HG02884 (cell line): ENCODE measurements around the gene ABCC6.
"Not testable (repeated sequence)": the region's sequence is repeated elsewhere in the genome, so short reads cannot be mapped to it uniquely, and the experiment has no call there.

Source experiments
- ATAC-seq: cut with Tn5 transposase; IDR thresholded peaks from one replicate; pipeline ENCODE4 v1.9.1; 2021; ENCODE audit warnings: mild to moderate bottlenecking, moderate library complexity; ENCODE audit not compliant: unreplicated experiment

The ABCC6 gene

DNA sequence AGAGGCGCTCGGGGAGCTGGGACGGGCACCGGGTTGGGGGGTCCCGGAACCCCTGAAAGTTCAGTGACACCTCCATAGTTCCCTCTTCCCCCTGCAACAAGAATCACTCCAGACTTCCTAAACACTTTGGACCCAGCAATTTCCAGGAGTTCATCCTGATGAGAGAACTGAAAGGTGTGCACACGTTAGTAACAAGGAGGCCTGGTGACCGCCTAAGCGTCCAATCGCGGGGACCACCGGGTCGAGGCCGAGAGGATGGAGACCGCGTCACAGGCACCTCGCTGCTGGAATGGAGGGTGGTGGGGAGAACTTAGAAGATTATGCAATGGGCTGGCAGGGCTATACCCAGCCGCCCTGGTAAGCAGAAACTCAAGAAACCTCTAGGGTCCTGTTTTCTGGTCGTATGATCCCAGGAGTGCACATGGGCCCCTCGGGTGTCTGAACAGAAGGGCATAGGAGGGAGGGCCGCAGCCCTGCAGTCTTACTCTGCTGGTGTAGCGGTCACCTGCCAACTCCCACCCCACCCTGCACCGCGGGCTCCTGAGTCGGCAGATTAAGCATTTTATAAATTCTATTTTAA is 458 bp upstream of the ABCC6 start:
- ATAC-seq: not testable (repeated sequence)

- ATAC-seq: not testable (repeated sequence)
These were observed 1.9 kb downstream of the ABCC6 start for GRCh38 chr16:16221382-16221781.

GRCh38 chr16:16220449-16220848 is 2.8 kb downstream of the ABCC6 start:
- ATAC-seq: not testable (repeated sequence)

DNA sequence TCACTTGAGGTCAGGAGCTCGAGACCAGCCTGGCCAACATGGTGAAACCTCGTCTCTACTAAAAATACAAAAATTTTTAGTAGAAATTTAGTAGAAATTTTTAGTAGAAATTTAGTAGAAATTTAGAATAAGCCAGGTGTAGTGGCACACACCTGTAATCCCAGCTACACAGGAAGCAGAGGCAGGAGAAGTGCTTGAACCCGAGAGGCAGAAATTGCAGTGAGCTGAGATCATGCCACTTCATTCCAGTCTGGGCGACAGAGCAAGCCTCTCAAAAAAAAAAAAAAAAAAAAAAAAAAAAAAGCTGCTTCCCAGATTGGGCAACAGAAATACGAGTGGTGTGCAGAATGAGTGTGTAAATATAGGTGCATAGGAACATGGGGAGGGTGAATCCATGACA is 4.5 kb downstream of the ABCC6 start:
- not testable (repeated sequence) for ATAC-seq

- not testable (repeated sequence) for ATAC-seq
These were observed 4.9 kb downstream of the ABCC6 start for GRCh38 chr16:16218349-16218748.

- ATAC-seq: not testable (repeated sequence)
These were observed 9.4 kb downstream of the ABCC6 start for GRCh38 chr16:16213863-16214293.

- ATAC-seq: not testable (repeated sequence)
These were observed 11.9 kb downstream of the ABCC6 start for GRCh38 chr16:16211404-16211803.

DNA sequence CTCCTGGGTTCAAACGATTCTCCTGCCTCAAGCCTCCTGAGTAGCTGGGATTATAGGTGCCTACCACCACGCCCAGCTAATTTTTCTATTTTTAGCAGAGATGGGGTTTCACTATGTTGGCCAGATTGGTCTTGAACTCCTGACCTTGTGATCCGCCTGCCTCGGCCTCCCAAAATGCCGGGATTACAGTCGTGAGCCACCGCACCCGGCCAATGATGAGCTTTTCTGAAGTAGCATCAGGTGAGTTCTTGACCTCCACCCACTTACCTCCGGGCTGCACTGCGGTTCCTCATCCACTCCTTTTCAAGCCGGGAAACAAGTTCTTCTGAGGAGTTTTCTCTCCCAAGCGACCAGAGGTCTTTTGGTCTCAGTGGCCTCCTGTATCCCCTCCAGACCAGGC is 14.8 kb downstream of the ABCC6 start:
- not testable (repeated sequence) for ATAC-seq

- ATAC-seq: not testable (repeated sequence)
These were observed 15.4 kb downstream of the ABCC6 start for GRCh38 chr16:16207787-16208334.

DNA sequence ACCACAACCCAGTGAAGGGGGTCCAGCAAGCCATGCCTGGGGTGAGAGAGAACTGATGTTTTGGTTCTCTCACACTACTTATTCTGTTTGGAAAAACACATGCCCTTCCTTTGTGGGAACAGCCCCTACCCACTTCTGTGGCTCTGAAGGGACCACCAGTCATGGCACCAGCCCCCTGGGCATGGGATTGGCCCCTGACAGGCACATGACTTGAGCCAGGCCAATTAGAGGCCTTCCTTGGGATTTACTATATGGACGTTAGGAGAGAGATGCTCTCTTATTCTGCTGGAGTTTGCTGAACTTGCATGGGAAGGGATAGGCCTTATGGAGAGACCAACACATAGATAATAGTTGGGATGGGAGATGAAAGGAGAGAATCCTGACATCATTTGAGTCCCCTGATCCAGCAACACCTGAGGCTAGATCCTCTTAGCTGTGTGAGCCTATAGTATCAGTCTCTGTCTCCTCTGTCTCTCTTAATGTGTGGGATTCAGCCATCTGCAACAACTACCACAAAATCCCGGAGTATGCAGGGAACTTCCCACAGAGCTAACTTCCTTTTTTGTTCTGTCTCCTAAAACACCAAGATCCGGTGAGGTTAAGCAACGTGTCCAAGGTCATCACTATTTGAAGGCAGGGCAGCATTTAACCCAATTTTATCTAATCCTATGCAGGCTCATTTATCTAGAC is 16.1 kb downstream of the ABCC6 start:
- ATAC-seq: not testable (repeated sequence)

GRCh38 chr16:16205864-16206263 is 17.4 kb downstream of the ABCC6 start:
- ATAC-seq: not testable (repeated sequence)

GRCh38 chr16:16204552-16204951 is 18.7 kb downstream of the ABCC6 start:
- not testable (repeated sequence) for ATAC-seq

GRCh38 chr16:16203494-16203893 is 19.8 kb downstream of the ABCC6 start:
- not testable (repeated sequence) for ATAC-seq

GRCh38 chr16:16202400-16203143 is 20.7 kb downstream of the ABCC6 start:
- ATAC-seq: not testable (repeated sequence)

DNA sequence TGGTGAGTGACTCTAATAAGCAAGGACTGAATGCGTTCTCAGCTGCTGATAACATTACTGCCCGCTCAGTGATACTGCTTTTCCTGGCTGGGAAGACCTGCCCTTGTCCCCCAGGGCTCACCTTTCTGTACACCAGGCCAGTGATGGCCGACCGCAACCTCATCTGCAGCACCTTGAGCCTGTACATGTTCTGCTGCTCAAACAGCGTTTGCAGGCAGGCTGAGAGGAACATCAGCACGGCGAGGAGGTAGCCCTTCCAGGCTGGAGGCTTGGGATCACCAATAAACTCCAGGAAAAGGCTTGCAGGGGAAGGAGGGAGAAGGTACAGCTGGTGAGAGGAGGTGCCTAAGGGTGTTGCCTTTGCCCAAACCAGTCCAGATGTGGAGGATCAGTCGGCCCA is 21.4 kb downstream of the ABCC6 start:
- ATAC-seq: not testable (repeated sequence)

DNA sequence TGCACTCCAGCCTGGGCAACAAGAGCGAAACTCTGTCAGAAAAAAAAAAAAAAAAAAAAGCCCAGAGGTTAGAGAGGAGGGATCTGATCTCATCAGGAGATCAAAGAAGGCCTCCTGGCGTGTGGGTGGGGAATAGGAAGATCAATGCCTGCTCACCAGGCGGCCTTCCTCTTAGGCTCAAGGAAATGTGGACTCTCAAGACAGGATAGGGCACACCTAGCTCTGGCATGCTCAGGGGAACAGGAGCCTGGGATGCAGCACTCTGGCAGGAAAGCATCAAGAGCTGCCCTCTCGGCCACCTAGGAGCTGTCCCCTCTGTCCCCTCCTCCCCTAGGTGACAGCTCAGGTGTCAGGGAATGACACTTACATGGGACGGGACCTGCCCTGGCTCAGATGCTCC is 22.9 kb downstream of the ABCC6 start:
- not testable (repeated sequence) for ATAC-seq

DNA sequence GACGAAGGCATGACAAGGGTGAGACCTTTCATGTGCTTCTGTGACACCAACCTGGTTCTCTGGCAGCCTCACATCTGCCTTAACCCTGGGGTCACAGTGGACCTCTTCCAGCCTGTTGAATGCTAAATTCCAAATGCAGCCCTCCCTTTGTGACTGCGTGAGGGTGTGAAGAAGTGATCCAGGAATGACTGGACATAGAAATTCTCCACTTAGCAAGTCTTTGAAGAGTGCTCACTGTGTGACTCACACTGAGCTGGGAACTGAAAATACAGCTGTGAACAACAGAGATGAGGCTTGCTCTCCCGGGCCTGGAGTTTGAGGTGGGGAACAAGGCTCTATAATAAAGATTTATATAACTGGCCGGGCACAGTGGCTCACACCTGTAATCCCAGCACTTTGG is 23.9 kb downstream of the ABCC6 start:
- not testable (repeated sequence) for ATAC-seq

DNA sequence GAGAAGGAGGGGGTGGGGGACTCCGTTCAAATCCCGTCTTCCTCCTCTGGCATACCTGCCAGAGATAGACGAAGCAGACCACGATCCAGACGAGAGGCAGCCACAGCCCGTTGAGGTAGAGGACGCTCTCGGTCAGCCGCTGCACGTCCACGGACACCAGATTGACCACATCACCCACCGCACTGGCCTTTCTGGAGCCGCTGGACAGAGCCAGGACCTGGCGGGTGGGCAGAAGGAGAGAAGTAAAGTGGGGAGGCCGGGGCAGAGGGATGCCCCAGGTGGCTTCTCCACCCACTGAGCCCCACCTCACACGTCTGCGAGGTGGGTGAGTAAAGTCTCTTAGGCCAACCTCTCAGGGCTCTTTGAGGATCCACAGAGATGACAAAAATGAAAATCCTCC is 25.3 kb downstream of the ABCC6 start:
- no peak for ATAC-seq

GRCh38 chr16:16197331-16197730 is 26.0 kb downstream of the ABCC6 start:
- ATAC-seq: no peak

- ATAC-seq: no peak
These were observed 27.2 kb downstream of the ABCC6 start for GRCh38 chr16:16196099-16196498.

DNA sequence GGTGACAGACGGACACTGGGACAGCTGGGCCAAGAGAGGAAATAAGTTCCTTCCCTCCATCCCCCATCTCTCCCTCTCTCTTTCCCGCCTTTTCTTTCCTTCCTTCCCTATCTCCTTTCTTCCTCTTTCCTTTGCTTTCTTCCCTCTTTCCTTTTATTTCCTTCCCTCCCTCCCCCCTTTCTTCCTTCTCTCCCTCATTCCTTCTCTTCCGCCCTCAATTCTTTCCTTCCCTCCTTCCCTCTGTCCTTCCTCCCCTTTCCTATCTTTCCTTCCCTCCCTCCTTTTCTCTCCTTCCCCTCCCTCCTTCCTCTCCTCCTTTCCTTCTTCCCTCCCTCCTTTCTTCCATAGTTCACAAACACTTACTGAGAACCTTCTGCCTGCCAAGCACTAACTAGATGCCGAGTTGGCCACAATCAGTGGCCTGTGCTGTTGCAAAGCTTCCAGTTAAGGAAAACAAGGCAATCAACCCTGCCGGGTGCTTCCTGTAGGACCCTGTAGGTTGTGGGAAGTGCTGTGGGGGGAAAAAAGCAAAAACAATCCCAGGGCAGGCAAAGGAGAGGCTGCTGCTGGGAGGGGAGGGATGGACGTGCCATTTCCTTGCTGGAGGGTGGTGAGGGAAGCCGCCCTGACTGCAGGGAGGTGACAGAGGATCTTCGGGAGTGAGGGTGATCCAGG is 31.7 kb downstream of the ABCC6 start:
- no peak for ATAC-seq
